MCF 10A (cell line): ENCODE results near the gene TXK. TPM values are rescaled to one million over a fixed set of nuclear protein-coding genes. Genes with fewer than 3 reads are reported as not detected.

Source experiments
- BruUV-seq: library from RNA; stranded (reverse); fragments of 400-500 nt; replicated peaks from 2 replicates; lab custom pipeline; 2021; lab: Mats Ljungman, UMichigan
- CTCF ChIA-PET: fragments of 300-600 bp; sonication (Branson Sonifier 250); formaldehyde crosslinking; extraction: SDS; loops from one replicate; lab custom pipeline; 2021; ENCODE audit warnings: antibody characterized with exemption, inconsistent platforms; lab: Yijun Ruan, JAX
- POLR2A ChIA-PET: fragments of 300-600, 350-650 bp; sonication (Branson Sonifier 250); formaldehyde crosslinking; extraction: SDS; loops from one replicate; lab custom pipeline; 2020; ENCODE audit warnings: antibody characterized with exemption, inconsistent platforms; lab: Yijun Ruan, JAX
- DNase-seq: peaks from one replicate; pipeline ENCODE4 v3.0.0-alpha.2; 2018; ENCODE audit not compliant: unreplicated experiment
- H3K27ac Mint-ChIP-seq: one replicate; pipeline ENCODE4 v1.8.0; 2022; ENCODE audit warnings: mild to moderate bottlenecking, low read depth, mixed read lengths; ENCODE audit not compliant: unreplicated experiment
- H3K27me3 Mint-ChIP-seq: one replicate; pipeline ENCODE4 v1.8.0; 2022; ENCODE audit warnings: mixed read lengths; ENCODE audit not compliant: insufficient read depth, unreplicated experiment
- H3K36me3 Mint-ChIP-seq: one replicate; pipeline ENCODE4 v1.8.0; 2022; ENCODE audit warnings: mild to moderate bottlenecking, moderate library complexity, mixed read lengths; ENCODE audit not compliant: insufficient read depth, unreplicated experiment
- H3K4me1 Mint-ChIP-seq: one replicate; pipeline ENCODE4 v1.8.0; 2022; ENCODE audit warnings: mixed read lengths; ENCODE audit not compliant: insufficient read depth, unreplicated experiment
- H3K4me3 Mint-ChIP-seq: one replicate; pipeline ENCODE4 v1.8.0; 2022; ENCODE audit warnings: mild to moderate bottlenecking, moderate library complexity, mixed read lengths; ENCODE audit not compliant: unreplicated experiment
- H3K9me3 Mint-ChIP-seq: one replicate; pipeline ENCODE4 v1.8.0; 2022; ENCODE audit warnings: mixed read lengths; ENCODE audit not compliant: unreplicated experiment
- CTCF ChIP-seq: fragments of 200-600 bp; IDR thresholded peaks from one replicate; pipeline ENCODE4 v1.8.0; 2022; ENCODE audit warnings: antibody characterized with exemption, mild to moderate bottlenecking; ENCODE audit not compliant: unreplicated experiment
- intact Hi-C: fragments of 100-400 bp; cut with micrococcal nuclease; formaldehyde crosslinking; loops from 2 replicates; pipeline ENCODE4 v1.14.1; 2022
- total RNA-seq: library from RNA; stranded (reverse); gene quantifications from 2 replicates; pipeline ENCODE4 v1.2.3, GENCODE V29; 2022

The TXK gene
- total RNA-seq, 1 experiment from 2014 or later, result not detected

GRCh38 chr4:48105230-48105629 lies 28.8 kb downstream of the TXK start:
- H3K9me3 Mint-ChIP-seq, result no peaks in the 10 kb centered on the region
- TF ChIP-seq CTCF, result no peak
- ChIA-PET POLR2A (no interaction called here), CTCF (interaction anchor here (0.6 kb wide), 2 partner anchors 47 to 110 kb away, joined by 3 to 4 read pairs; no protein-coding TSS in a partner anchor)
- H3K27me3 Mint-ChIP-seq, result no peaks in the 10 kb centered on the region
- DNase-seq, result no peak
- H3K4me1 Mint-ChIP-seq, result no peaks in the 10 kb centered on the region
- H3K27ac Mint-ChIP-seq, result no peak overlapping the region
- intact Hi-C loops, result no loop called here
- H3K4me3 Mint-ChIP-seq, result no peak overlapping the region
- no peaks in the 10 kb centered on the region for H3K36me3 Mint-ChIP-seq
- BruUV-seq, result no TSS peak

GRCh38 chr4:48103483-48104139 lies 30.4 kb downstream of the TXK start:
- Mint-ChIP-seq H3K4me1 (no peaks in the 10 kb centered on the region), H3K36me3 (no peaks in the 10 kb centered on the region), H3K4me3 (no peak overlapping the region), H3K27ac (no peak overlapping the region), H3K27me3 (no peaks in the 10 kb centered on the region), H3K9me3 (no peaks in the 10 kb centered on the region)
- no TSS peak for BruUV-seq
- ChIA-PET POLR2A (no interaction called here), CTCF (interaction anchor here (1.0 kb wide), 1 partner anchor 13 kb away, joined by 3 read pairs; no protein-coding TSS in a partner anchor)
- intact Hi-C loops, result no loop called here
- TF ChIP-seq CTCF, result no peak
- no peak for DNase-seq

GRCh38 chr4:48102303-48102702 lies 31.7 kb downstream of the TXK start:
- no peak overlapping the region for H3K4me3 Mint-ChIP-seq
- no TSS peak for BruUV-seq
- no peak overlapping the region for H3K27ac Mint-ChIP-seq
- H3K27me3 Mint-ChIP-seq, result no peaks in the 10 kb centered on the region
- no peak for DNase-seq
- H3K36me3 Mint-ChIP-seq, result no peaks in the 10 kb centered on the region
- intact Hi-C loops, result no loop called here
- H3K9me3 Mint-ChIP-seq, result no peaks in the 10 kb centered on the region
- ChIA-PET POLR2A (no interaction called here), CTCF (interaction anchor here (0.6 to 0.8 kb wide), 3 partner anchors 12 to 364 kb away, joined by 3 to 5 read pairs (median 4); no protein-coding TSS in a partner anchor)
- H3K4me1 Mint-ChIP-seq, result no peaks in the 10 kb centered on the region
- TF ChIP-seq CTCF, result no peak

- no peak overlapping the region for H3K4me3 Mint-ChIP-seq
- no peaks in the 10 kb centered on the region for H3K4me1 Mint-ChIP-seq
- no peaks in the 10 kb centered on the region for H3K27me3 Mint-ChIP-seq
- no peaks in the 10 kb centered on the region for H3K36me3 Mint-ChIP-seq
- BruUV-seq, result no TSS peak
- no peaks in the 10 kb centered on the region for H3K9me3 Mint-ChIP-seq
- ChIA-PET POLR2A (no interaction called here), CTCF (interaction anchor here (6.2 kb wide), 1 partner anchor 9 kb away, joined by 43 read pairs; no protein-coding TSS in a partner anchor)
- no peak overlapping the region for H3K27ac Mint-ChIP-seq
- intact Hi-C loops, result no loop called here
- DNase-seq, result no peak
- no peak for TF ChIP-seq CTCF
Observed at GRCh38 chr4:48100256-48100655, 33.8 kb downstream of the TXK start.
